Astrocyte of the cerebellum (primary cell): ENCODE measurements around the gene PRDX3.
A peak's percentile ranks its signal among the peaks of the same experiment; 100 is the strongest.

Experiments used
- DNase-seq: peaks from one replicate; pipeline ENCODE4 v3.0.0-alpha.2; 2011; ENCODE audit warnings: low read depth
- H3K4me3 ChIP-seq: 2 replicates; pipeline ENCODE4 v1.5.1; 2011; ENCODE audit warnings: mild to moderate bottlenecking, low read depth, low read length, moderate library complexity
- in situ Hi-C: cut with HindIII; loops from 2 replicates; pipeline ENCODE4 v1.10.0; 2017; ENCODE audit warnings: low sequenced_read_pairs
- TF ChIP-seq, protein P1 (sequence below): IDR thresholded peaks from 2 replicates; pipeline ENCODE4 v1.5.1; 2012; ENCODE audit warnings: low read length, low read depth, moderate library complexity, mild to moderate bottlenecking; ENCODE audit errors: missing control alignments

Gene PRDX3

DNA sequence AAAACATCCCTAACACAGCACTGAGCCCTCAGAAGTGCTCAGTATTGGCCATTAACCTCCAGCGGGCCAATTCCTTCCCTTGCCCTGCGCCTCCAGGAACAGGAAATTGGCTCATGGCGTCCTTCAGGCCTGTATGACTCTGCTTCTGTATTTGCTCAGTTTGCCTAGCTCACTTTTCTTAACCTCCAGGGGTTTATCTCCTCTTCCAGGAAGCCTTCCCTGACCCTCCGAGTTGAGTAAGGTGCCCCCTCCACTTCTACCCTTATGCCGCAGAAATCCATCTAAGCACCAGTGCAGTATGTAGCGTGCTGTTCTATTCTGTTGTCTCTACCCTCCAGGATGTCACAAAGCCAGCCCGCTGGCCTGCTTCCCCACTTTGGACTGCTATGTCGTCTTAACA is 12.0 kb downstream of the PRDX3 start:
- in situ Hi-C loops: no loop called here
- TF ChIP-seq, protein P1, sequence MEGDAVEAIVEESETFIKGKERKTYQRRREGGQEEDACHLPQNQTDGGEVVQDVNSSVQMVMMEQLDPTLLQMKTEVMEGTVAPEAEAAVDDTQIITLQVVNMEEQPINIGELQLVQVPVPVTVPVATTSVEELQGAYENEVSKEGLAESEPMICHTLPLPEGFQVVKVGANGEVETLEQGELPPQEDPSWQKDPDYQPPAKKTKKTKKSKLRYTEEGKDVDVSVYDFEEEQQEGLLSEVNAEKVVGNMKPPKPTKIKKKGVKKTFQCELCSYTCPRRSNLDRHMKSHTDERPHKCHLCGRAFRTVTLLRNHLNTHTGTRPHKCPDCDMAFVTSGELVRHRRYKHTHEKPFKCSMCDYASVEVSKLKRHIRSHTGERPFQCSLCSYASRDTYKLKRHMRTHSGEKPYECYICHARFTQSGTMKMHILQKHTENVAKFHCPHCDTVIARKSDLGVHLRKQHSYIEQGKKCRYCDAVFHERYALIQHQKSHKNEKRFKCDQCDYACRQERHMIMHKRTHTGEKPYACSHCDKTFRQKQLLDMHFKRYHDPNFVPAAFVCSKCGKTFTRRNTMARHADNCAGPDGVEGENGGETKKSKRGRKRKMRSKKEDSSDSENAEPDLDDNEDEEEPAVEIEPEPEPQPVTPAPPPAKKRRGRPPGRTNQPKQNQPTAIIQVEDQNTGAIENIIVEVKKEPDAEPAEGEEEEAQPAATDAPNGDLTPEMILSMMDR: no peak
- H3K4me3 ChIP-seq: no peak overlapping the region

DNA sequence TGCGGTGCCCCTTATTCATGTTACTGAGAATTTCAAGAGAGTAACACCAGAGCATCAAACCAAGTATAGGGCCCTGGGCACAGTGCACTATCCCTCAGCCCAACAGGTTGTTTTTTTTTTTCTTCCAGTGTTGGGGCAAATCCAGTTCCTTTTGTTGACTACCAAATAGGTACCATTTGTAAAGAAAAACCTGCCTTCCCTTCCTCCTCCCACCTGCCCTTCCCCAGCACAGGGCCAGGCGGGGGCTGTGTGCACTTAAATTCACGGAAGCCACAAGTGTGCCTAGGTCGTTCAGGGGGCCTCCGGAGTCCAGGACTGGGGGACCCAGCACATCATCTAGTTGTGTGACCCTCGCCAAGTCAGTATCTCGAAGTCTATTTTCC is 12.5 kb downstream of the PRDX3 start:
- H3K4me3 ChIP-seq: peak overlapping the region; percentile 57
- in situ Hi-C loops: no loop called here

More for the DNA sequence above, 12.0 kb downstream of the PRDX3 start:
- DNase-seq: no peak

DNA sequence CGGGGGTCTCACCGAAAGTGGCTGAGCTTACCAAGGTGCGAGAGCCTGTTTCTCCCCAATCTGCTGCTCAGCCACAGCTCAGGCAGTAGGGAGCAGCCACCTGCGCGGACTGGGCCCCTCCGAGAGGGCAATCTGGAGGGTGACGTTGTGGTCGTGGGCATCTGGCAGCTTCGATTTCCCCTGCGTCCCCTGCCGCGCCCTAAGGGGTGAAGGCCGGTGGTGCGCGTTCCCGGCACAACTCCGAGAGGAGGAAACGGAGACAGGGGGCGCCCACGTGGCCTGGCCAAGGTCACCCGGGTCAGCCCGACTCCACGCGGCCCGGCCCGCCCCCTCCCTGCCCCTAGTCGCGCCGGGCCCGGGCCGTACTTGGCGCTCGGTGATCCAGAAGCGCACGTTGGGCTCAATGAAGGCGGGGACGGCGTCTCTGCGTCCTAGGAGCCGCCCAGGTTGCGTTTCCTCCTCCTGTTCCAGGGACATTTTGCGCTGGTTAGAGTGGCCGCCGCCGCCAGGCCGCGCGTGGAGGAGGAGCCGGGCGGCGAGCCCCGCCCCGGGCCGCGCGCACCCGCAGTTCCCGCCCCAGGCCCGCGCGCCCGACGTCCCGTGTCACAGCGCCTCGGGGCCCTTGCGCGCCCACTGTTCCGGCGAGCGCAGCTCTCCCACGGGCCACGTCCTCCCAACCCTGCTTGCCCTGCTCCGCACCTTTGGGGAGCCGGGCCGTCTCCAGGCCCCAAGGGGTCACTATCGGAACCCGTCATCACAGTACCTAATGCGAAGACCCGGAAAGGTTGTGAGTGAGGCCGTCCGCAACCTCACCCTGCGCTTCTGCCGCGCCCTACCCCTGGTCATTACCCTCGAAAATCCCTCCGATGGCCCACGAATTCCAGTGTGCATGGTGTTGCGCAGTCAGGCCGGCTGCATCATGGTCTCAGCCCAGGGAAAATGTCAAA is 13.2 kb downstream of the PRDX3 start, which contains the start of gene SFXN4:
Gene SFXN4, minus strand, starts transcription at position 544 of the 947 bp plus-strand sequence. Its CDS starts 67 bp downstream, at position 477.
- in situ Hi-C loops: no loop called here
- no peak for DNase-seq
- TF ChIP-seq, protein P1: no peak
- peak within 1 kb of the TSS; percentile 57 for H3K4me3 ChIP-seq

More for the DNA sequence above, 12.5 kb downstream of the PRDX3 start:
- DNase-seq: no peak
- TF ChIP-seq, protein P1: no peak

DNA sequence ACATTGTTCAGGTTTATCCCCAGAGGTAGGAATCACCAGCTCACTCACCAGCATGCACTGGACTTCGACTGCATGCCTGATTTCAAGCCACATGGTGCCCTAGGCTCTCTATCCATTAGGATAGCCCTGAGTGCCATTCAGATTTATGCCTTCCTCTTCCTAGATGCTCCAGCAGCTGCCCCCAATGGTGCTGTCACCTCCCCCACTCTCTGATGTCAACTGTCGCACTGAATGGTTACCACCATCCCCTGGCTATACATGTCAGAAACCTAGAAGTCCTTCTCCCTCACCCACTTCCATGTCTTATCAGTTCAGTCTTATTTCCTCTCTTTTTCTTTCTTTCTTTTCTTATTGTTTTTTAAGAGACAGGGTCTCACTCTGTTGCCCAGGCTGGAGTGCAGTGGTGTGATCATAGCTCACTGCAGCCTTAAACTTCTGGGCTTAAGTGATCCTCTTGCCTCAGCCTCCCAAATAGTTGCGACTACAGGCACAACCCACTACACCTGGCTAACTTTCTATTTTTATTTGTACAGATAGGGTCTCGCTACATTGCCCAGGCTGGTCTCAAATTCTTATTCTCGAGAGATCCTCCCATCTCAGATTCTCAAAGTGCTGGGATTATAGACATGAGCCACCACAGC is 16.0 kb downstream of the PRDX3 start:
- no peak overlapping the region for H3K4me3 ChIP-seq
- in situ Hi-C loops: no loop called here
- TF ChIP-seq, protein P1: no peak
- no peak for DNase-seq

DNA sequence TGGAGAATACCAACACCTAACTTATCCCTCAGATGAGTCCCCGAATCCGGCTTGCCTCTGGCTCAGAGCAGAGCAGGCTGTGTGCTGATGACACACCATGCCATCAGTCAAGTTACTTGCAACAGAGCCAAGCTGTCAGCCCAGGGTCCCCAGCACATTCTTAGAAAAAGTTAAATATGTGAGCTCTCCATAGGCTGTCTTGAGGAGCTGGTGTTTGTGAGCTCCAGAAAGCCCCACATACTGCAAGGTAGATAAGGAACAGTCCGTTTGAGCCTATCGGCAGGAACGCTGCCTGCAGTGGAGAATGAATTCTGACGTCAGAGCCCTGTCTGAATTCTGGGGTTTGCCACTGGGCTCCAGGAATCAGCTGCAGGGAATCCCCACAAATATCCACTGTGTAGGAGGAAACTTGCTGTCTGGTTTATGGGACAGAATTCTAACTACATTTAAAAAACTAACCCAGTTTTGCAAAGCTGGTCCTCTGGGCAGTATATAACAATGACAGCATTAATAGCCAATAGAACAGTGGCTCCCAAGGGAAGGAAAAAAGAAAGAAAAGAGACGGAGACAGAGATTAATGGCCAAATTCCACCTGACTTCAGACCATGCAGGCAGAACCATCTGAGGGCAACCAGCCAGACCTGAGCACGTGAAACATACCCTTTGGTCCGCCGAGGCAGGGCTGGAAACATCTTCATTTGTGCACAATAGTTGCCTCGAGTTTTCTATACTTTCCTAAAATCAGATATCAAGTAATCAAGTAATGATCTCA is 16.7 kb downstream of the PRDX3 start:
- TF ChIP-seq, protein P1: peak; percentile 42
- in situ Hi-C loops: no loop called here
- no peak for DNase-seq
- no peak overlapping the region for H3K4me3 ChIP-seq

DNA sequence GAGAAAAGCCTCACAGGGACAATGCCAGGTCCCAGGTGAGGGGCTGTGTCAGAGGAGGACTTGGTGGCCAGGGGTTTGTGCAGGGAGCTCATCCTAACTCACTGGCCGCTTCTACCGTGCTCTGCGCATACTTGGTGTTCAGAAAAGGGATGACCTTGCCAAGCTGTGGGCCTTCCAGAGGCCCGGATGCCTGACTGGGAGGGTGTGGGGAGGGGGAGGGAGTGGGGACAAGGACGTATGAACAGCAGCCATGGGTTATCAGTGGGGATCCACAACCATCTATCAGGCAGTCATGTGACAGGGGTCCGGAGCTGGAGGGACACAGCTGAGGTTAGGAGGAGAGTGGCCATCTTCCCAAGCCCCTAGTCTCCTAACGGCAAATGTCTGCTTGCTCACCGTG is 19.3 kb downstream of the PRDX3 start:
- no peak overlapping the region for H3K4me3 ChIP-seq
- no peak for DNase-seq
- in situ Hi-C loops: no loop called here
- TF ChIP-seq, protein P1: no peak
